Lower leg skin (tissue), 3 donors: ENCODE results near the gene LRRC8B.

Experiments
- POLR2A ChIP-seq, 2 donors: fragments of 450-650 bp; IDR thresholded peaks; one replicate each; pipeline ENCODE4 v1.6.1; 2016 to 2017; ENCODE audit warnings: antibody characterized with exemption in 2 of 2, mild to moderate bottlenecking in 1 of 2, moderate library complexity in 1 of 2
- TF ChIP-seq, protein P1 (sequence below), 3 donors: fragments of 450-650 bp; IDR thresholded peaks; one replicate each; pipeline ENCODE4 v1.5.1; 2016; ENCODE audit warnings: antibody characterized with exemption in 3 of 3, mild to moderate bottlenecking in 3 of 3, moderate library complexity in 2 of 3

GRCh38 chr1:89565521-89565920 is 40.9 kb downstream of the LRRC8B start:
- TF ChIP-seq POLR2A (IDR thresholded peaks at IDR 0.05): no peak
- TF ChIP-seq, protein P1, sequence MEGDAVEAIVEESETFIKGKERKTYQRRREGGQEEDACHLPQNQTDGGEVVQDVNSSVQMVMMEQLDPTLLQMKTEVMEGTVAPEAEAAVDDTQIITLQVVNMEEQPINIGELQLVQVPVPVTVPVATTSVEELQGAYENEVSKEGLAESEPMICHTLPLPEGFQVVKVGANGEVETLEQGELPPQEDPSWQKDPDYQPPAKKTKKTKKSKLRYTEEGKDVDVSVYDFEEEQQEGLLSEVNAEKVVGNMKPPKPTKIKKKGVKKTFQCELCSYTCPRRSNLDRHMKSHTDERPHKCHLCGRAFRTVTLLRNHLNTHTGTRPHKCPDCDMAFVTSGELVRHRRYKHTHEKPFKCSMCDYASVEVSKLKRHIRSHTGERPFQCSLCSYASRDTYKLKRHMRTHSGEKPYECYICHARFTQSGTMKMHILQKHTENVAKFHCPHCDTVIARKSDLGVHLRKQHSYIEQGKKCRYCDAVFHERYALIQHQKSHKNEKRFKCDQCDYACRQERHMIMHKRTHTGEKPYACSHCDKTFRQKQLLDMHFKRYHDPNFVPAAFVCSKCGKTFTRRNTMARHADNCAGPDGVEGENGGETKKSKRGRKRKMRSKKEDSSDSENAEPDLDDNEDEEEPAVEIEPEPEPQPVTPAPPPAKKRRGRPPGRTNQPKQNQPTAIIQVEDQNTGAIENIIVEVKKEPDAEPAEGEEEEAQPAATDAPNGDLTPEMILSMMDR (IDR thresholded peaks at IDR 0.05): no peak
